ENCODE results near the gene KIF6.

DNA sequence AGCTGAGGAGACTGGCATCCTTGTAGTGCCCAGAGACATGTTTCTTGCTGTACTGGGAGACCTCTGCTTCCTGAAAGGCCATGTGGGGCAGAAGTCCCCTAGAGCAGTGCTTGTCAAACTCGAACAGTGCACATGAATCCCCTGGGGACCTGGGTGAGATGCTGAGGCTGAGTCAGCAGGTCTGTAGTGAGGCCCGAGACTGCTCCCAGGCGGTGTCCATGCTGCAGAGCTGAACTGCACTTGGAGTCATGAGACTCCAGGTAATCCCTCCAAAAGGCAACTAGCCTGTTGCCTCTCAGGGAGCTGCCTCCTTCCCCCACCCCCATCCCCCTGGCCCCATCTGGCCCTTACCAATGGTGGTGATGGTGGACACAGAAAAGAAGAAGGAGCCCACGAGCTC is 414.7 kb downstream of the KIF6 start:
- TF ChIP-seq CTCF (IDR thresholded peaks at IDR 0.05) (no peak), POLR2A (IDR thresholded peaks at IDR 0.05) (no peak)
